Measurements from ENCODE around the gene SUGP2. TPM values are rescaled to one million over a fixed set of nuclear protein-coding genes. Genes with fewer than 3 reads are reported as not detected.

The SUGP2 gene
- polyA plus RNA-seq, 1 donor from 2014 or later, result 204 TPM

- H3K4me3 ChIP-seq (ENCODE audit: low read length), result no peak overlapping the region
- H3K79me2 ChIP-seq (replicated peaks; ENCODE audit: insufficient read depth, low read length), result no peaks in the 10 kb centered on the region
- no peaks in the 10 kb centered on the region for H3F3A ChIP-seq (ENCODE audit: insufficient read depth, low read length, poor library complexity, severe bottlenecking)
- H4K20me1 ChIP-seq (ENCODE audit: insufficient read depth), result no peaks in the 10 kb centered on the region
- no peaks in the 10 kb centered on the region for H3K9me2 ChIP-seq (ENCODE audit: insufficient read depth, low read length)
- H3K9me3 ChIP-seq (ENCODE audit: low read length), result no peaks in the 10 kb centered on the region
- H3K9ac ChIP-seq (ENCODE audit: low read length), result no peak overlapping the region
- H2AFZ ChIP-seq (ENCODE audit: low read depth, low read length), result no peak overlapping the region
- H3K27me3 ChIP-seq (ENCODE audit: insufficient read depth, low read depth, low read length), result no peaks in the 10 kb centered on the region
- H3K4me2 ChIP-seq (ENCODE audit: low read length), result no peak overlapping the region
- H3K36me3 ChIP-seq (ENCODE audit: insufficient read depth, low read length), result no peaks in the 10 kb centered on the region
- H3K27ac ChIP-seq (ENCODE audit: low read length), result no peak overlapping the region
- no peak for TF ChIP-seq POLR2AphosphoS5 (IDR thresholded peaks at IDR 0.05)
- no peak for TF ChIP-seq CTCF (IDR thresholded peaks at IDR 0.05; ENCODE audit: poor library complexity, severe bottlenecking)
- no peak for TF ChIP-seq RAD21 (conservative IDR thresholded peaks at IDR 0.05)
- TF ChIP-seq MXI1 (conservative IDR thresholded peaks at IDR 0.05; ENCODE audit: poor library complexity, severe bottlenecking), result no peak
- TF ChIP-seq TAF1 (IDR thresholded peaks at IDR 0.05; ENCODE audit: low read depth), result no peak
- no peak for TF ChIP-seq REST (IDR thresholded peaks at IDR 0.05; ENCODE audit: borderline replicate concordance)
- TF ChIP-seq SMC3 (conservative IDR thresholded peaks at IDR 0.05; ENCODE audit: poor library complexity), result no peak
- no peak for TF ChIP-seq EZH2 (IDR thresholded peaks at IDR 0.05; ENCODE audit: borderline replicate concordance, insufficient read depth, low read length, poor library complexity, severe bottlenecking)
- TF ChIP-seq EP300 (conservative IDR thresholded peaks at IDR 0.05; ENCODE audit: poor library complexity, severe bottlenecking), result no peak
These were observed 61.0 kb downstream of the SUGP2 start for GRCh38 chr19:18972301-18972811.

GRCh38 chr19:18969931-18970659 is 63.2 kb downstream of the SUGP2 start:
- H3K4me3 ChIP-seq (ENCODE audit: low read length), result no peak overlapping the region
- no peaks in the 10 kb centered on the region for H3K36me3 ChIP-seq (ENCODE audit: insufficient read depth, low read length)
- no peaks in the 10 kb centered on the region for H3F3A ChIP-seq (ENCODE audit: insufficient read depth, low read length, poor library complexity, severe bottlenecking)
- no peaks in the 10 kb centered on the region for H4K20me1 ChIP-seq (ENCODE audit: insufficient read depth)
- no peak overlapping the region for H3K4me2 ChIP-seq (ENCODE audit: low read length)
- H3K9me2 ChIP-seq (ENCODE audit: insufficient read depth, low read length), result no peaks in the 10 kb centered on the region
- no peak overlapping the region for H2AFZ ChIP-seq (ENCODE audit: low read depth, low read length)
- H3K9ac ChIP-seq (ENCODE audit: low read length), result no peak overlapping the region
- H3K79me2 ChIP-seq (replicated peaks; ENCODE audit: insufficient read depth, low read length), result no peaks in the 10 kb centered on the region
- TF ChIP-seq POLR2AphosphoS5 (IDR thresholded peaks at IDR 0.05) (no peak), EZH2 (IDR thresholded peaks at IDR 0.05; ENCODE audit: borderline replicate concordance, insufficient read depth, low read length, poor library complexity, severe bottlenecking) (no peak), MXI1 (conservative IDR thresholded peaks at IDR 0.05; ENCODE audit: poor library complexity, severe bottlenecking) (no peak), RAD21 (conservative IDR thresholded peaks at IDR 0.05) (no peak), REST (IDR thresholded peaks at IDR 0.05; ENCODE audit: borderline replicate concordance) (no peak), TAF1 (IDR thresholded peaks at IDR 0.05; ENCODE audit: low read depth) (no peak), CTCF (IDR thresholded peaks at IDR 0.05; ENCODE audit: poor library complexity, severe bottlenecking) (no peak), EP300 (conservative IDR thresholded peaks at IDR 0.05; ENCODE audit: poor library complexity, severe bottlenecking) (no peak), SMC3 (conservative IDR thresholded peaks at IDR 0.05; ENCODE audit: poor library complexity) (no peak)
- no peaks in the 10 kb centered on the region for H3K27me3 ChIP-seq (ENCODE audit: insufficient read depth, low read depth, low read length)
- H3K9me3 ChIP-seq (ENCODE audit: low read length), result no peaks in the 10 kb centered on the region
- no peak overlapping the region for H3K27ac ChIP-seq (ENCODE audit: low read length)

Data from neural cell (in vitro differentiated cells).